Measurements from ENCODE around the gene USP37. TPM values are rescaled to one million over a fixed set of nuclear protein-coding genes. Genes with fewer than 3 reads are reported as not detected.
A peak's percentile ranks its signal among the peaks of the same experiment; 100 is the strongest.

The USP37 gene
- total and polyA plus RNA-seq, 2 of the 13 experiments (the other 11 are each of a cell fraction or from before 2014, with no cell fraction given) = 6.5 to 30.6 TPM

DNA sequence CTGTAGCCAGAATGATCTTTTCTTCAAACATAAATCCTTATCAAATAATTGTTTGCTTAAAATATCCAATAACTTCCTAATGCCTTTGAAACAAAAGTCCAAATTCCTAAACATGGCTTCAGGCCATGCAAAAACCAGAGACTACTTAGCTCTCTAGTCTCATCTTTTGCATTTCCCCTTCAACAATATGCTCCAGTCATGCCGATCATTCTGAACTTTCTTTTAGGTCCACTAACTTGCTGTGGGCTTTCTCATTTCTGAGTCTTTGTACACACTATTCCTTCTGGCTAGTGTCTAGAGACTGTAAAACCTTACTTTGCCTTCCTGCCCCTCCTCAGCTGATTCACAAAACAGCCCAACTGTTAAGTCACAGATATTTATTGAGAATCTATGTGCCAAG, 97.7 kb downstream of the USP37 start:
- TF ChIP-seq MAF1 (CRISPR knock-in tag; IDR thresholded peaks at IDR 0.05; ENCODE audit: borderline replicate concordance) = no peak
- no peak for TF ChIP-seq RAD51 (IDR thresholded peaks at IDR 0.05; ENCODE audit: borderline replicate concordance)
- no peak for TF ChIP-seq POLR2G (IDR thresholded peaks at IDR 0.05; ENCODE audit: low read depth, low read length)
- TF ChIP-seq, protein P1, sequence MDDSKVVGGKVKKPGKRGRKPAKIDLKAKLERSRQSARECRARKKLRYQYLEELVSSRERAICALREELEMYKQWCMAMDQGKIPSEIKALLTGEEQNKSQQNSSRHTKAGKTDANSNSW (CRISPR knock-in tag; IDR thresholded peaks at IDR 0.05; ENCODE audit: borderline replicate concordance) = no peak
- no peak for TF ChIP-seq HNRNPK (IDR thresholded peaks at IDR 0.05; ENCODE audit: low read depth, low read length, poor library complexity, severe bottlenecking)
- no peaks in the 10 kb centered on the region for H3K79me2 ChIP-seq (ENCODE audit: insufficient read depth, low read length)
- no peak overlapping the region for H3K9ac ChIP-seq (ENCODE audit: insufficient read depth, low read depth, low read length)
- peaks cover 2 to 48% of the 10 kb centered on the region in 2 experiments; a peak in 4 of 5 replicates for H3K36me3 ChIP-seq (replicated peaks in 1 of 2; ENCODE audit: control insufficient read depth in 1 of 2, insufficient read depth in 2 of 2, low read length in 2 of 2)
- 0 out of 2 replicates have a peak, but pooled peaks cover 5% of the 10 kb centered on the region for H3K4me1 ChIP-seq (ENCODE audit: insufficient read depth, low read length)
- intact Hi-C loops (cut with micrococcal nuclease; ENCODE audit: unreplicated experiment) = no loop called here
- FAIRE-seq = peak; percentile 56
- in situ Hi-C loops (cut with HindIII; ENCODE audit: extremely low pct_ligation_motif_present, low pct_unique_long_range_greater_than_20kb) = no loop called here
- H2AFZ ChIP-seq (ENCODE audit: low read length) = no peak overlapping the region
- 3% methylated on average over 1 of the region's 1 CpG for WGBS (ENCODE audit: low lambda C conversion rate)
- H4K20me1 ChIP-seq (ENCODE audit: insufficient read depth, low read length) = no peaks in the 10 kb centered on the region
- no peak for ATAC-seq
- no peak overlapping the region for H3K4me3 ChIP-seq (replicated peaks in 1 of 3; ENCODE audit: insufficient read depth in 1 of 3, low read depth in 2 of 3, low read length in 3 of 3)
- ChIA-PET CTCF (ENCODE audit: low intra/inter-chr PET ratio, low total read pairs) (no interaction called here), POLR2A (no interaction called here)
- no peak overlapping the region for H3K27ac ChIP-seq (ENCODE audit: extremely low read length, insufficient read depth, low read length)
- H3K4me2 ChIP-seq (ENCODE audit: low read depth, low read length) = no peak overlapping the region
- no peaks in the 10 kb centered on the region for H3K27me3 ChIP-seq (ENCODE audit: control insufficient read depth in 1 of 2, insufficient read depth in 2 of 2, low read length in 2 of 2)
- BruUV-seq (replicated peaks) = no TSS peak
- DNase-seq (ENCODE audit: low spot score) = no peak
- no peaks in the 10 kb centered on the region for H3K9me3 ChIP-seq (ENCODE audit: low read length)

DNA sequence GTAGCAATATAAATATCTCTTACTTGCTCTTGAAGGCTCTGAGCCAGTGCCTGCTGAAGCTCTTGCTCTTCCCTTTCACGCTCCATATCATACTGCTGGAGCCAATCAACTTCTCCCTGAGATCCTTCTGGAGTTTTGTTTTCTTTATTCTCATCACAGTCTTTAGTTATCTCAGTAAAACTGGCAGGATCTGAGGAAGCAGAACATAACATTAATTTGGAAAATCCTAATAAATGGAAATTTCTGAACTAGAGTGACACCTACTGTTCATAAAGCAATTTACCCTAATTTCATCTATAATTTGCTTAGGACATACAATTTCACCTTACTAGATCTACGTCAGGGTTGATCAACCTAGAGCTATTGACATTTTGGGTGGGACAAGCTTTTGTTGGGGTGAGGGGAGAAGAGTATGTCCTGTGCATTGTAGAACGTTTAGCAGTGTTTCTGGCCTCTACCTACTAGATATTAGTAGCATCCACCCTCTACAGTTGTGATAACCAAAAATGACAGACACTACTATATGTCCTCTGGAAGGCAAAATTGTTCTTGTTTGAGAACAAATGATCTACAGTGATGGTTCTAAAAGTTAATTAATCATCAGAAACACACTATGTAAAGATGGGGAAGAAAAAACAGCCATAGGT, 102.0 kb downstream of the USP37 start:
- Histone ChIP-seq H3K27me3 (ENCODE audit: control insufficient read depth in 1 of 2, insufficient read depth in 2 of 2, low read length in 2 of 2) (no peaks in the 10 kb centered on the region), H3K79me2 (ENCODE audit: insufficient read depth, low read length) (no peaks in the 10 kb centered on the region), H3K36me3 (replicated peaks in 1 of 2; ENCODE audit: control insufficient read depth in 1 of 2, insufficient read depth in 2 of 2, low read length in 2 of 2) (peaks cover 3 to 41% of the 10 kb centered on the region in 2 experiments; a peak in 4 of 5 replicates), H3K27ac (ENCODE audit: extremely low read length, insufficient read depth, low read length) (no peak overlapping the region), H3K4me2 (ENCODE audit: low read depth, low read length) (no peak overlapping the region), H3K4me1 (ENCODE audit: insufficient read depth, low read length) (0 out of 2 replicates have a peak, but pooled peaks cover 3% of the 10 kb centered on the region), H2AFZ (ENCODE audit: low read length) (no peak overlapping the region), H3K9me3 (ENCODE audit: low read length) (no peaks in the 10 kb centered on the region), H4K20me1 (ENCODE audit: insufficient read depth, low read length) (no peaks in the 10 kb centered on the region), H3K4me3 (replicated peaks in 1 of 3; ENCODE audit: insufficient read depth in 1 of 3, low read depth in 2 of 3, low read length in 3 of 3) (no peak overlapping the region), H3K9ac (ENCODE audit: insufficient read depth, low read depth, low read length) (no peak overlapping the region)
- in situ Hi-C loops (cut with HindIII; ENCODE audit: extremely low pct_ligation_motif_present, low pct_unique_long_range_greater_than_20kb) (loop anchor here (5.0 to 10.0 kb wide), 2 partner anchors 59 to 191 kb away; partner anchors contain the start of genes AAMP and PNKD), intact Hi-C loops (cut with micrococcal nuclease; ENCODE audit: unreplicated experiment) (loop anchor here (1.0 to 5.0 kb wide), 2 partner anchors 60 to 174 kb away; partner anchors contain the start of gene TMBIM1)
- ATAC-seq (peak; percentile 69), DNase-seq (ENCODE audit: low spot score) (peak; percentile 34), FAIRE-seq (peak; percentile 83)
- ChIA-PET POLR2A (no interaction called here), CTCF (ENCODE audit: low intra/inter-chr PET ratio, low total read pairs) (interaction anchor here (0.7 to 2.2 kb wide), 6 partner anchors 56 to 195 kb away, joined by 3 to 19 read pairs (median 4); no protein-coding TSS in a partner anchor)
- TF ChIP-seq DNMT1 (CRISPR knock-in tag; IDR thresholded peaks at IDR 0.05) = no peak
- peak; percentile 68 for TF ChIP-seq CTCF (CRISPR knock-in tag; IDR thresholded peaks at IDR 0.05)
- TF ChIP-seq, protein P2, sequence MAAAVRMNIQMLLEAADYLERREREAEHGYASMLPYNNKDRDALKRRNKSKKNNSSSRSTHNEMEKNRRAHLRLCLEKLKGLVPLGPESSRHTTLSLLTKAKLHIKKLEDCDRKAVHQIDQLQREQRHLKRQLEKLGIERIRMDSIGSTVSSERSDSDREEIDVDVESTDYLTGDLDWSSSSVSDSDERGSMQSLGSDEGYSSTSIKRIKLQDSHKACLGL (CRISPR knock-in tag; IDR thresholded peaks at IDR 0.05) = no peak
- no peak for TF ChIP-seq PAWR (CRISPR knock-in tag; IDR thresholded peaks at IDR 0.05; ENCODE audit: borderline replicate concordance)
- TF ChIP-seq STAG1 (CRISPR knock-in tag; IDR thresholded peaks at IDR 0.05) = peak; percentile 80
- TF ChIP-seq SMC3 (IDR thresholded peaks at IDR 0.05; ENCODE audit: low read length) = peak; percentile 47; the same call in 1 of the 2 replicates
- TF ChIP-seq STAT5B (CRISPR knock-in tag; IDR thresholded peaks at IDR 0.05) = no peak
- TF ChIP-seq MAFK (conservative IDR thresholded peaks at IDR 0.05 in 1 of 2, IDR thresholded peaks at IDR 0.05 in 1 of 2; ENCODE audit: low read length in 2 of 2) = 0 out of 4 replicates have a peak, but pooled peaks of 1 of the 2 experiments have one; percentile 1
- TF ChIP-seq, protein P3, sequence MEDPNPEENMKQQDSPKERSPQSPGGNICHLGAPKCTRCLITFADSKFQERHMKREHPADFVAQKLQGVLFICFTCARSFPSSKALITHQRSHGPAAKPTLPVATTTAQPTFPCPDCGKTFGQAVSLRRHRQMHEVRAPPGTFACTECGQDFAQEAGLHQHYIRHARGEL (CRISPR knock-in tag; IDR thresholded peaks at IDR 0.05) = no peak
- 0 out of 2 replicates have a peak, but pooled peaks have one; percentile 23 for TF ChIP-seq ZNF317 (CRISPR knock-in tag; IDR thresholded peaks at IDR 0.05)
- BruUV-seq (replicated peaks) = no TSS peak
- 65% methylated on average over 3 of the region's 3 CpGs for WGBS (ENCODE audit: low lambda C conversion rate)

Data from HepG2 (cell line).